ES-I3 (cell line): ENCODE data around the gene CCDC70.
"Not testable (repeated sequence)": the region's sequence is repeated elsewhere in the genome, so short reads cannot be mapped to it uniquely, and the experiment has no call there.

Experiments
- H3K36me3 ChIP-seq: 2 replicates; pipeline ENCODE4 v1.6.1; 2013; ENCODE audit warnings: mild to moderate bottlenecking, low read length, control low read depth, moderate library complexity; ENCODE audit not compliant: insufficient read depth
- H3K4me1 ChIP-seq: 2 replicates; pipeline ENCODE4 v1.6.1; 2013; ENCODE audit warnings: mild to moderate bottlenecking, control low read depth, low read length; ENCODE audit not compliant: insufficient read depth
- H3K9ac ChIP-seq: 2 replicates; pipeline ENCODE4 v1.6.1; 2013; ENCODE audit warnings: low read depth, mild to moderate bottlenecking, low read length, moderate library complexity
- H3K9me3 ChIP-seq: 2 replicates; pipeline ENCODE4 v1.6.1; 2013; ENCODE audit warnings: mild to moderate bottlenecking, low read length, moderate library complexity; ENCODE audit not compliant: control insufficient read depth, insufficient read depth

The CCDC70 gene

GRCh38 chr13:51823863-51824262 lies 37.9 kb upstream of the CCDC70 start:
- H3K9ac ChIP-seq, result no peak overlapping the region
- H3K9me3 ChIP-seq, result no peaks in the 10 kb centered on the region
- H3K4me1 ChIP-seq, result peaks cover 13% of the 10 kb centered on the region
- H3K36me3 ChIP-seq, result no peaks in the 10 kb centered on the region

- not testable (repeated sequence) for H3K9ac ChIP-seq, H3K9me3 ChIP-seq, H3K36me3 ChIP-seq, H3K4me1 ChIP-seq
Measured at GRCh38 chr13:51824712-51825111, 37.1 kb upstream of the CCDC70 start.

- Histone ChIP-seq H3K9me3 (no peaks in the 10 kb centered on the region), H3K4me1 (peaks cover 6% of the 10 kb centered on the region), H3K9ac (no peak overlapping the region), H3K36me3 (no peaks in the 10 kb centered on the region)
Measured at GRCh38 chr13:51825165-51825592, 36.6 kb upstream of the CCDC70 start.

GRCh38 chr13:51825681-51826254 lies 36.0 kb upstream of the CCDC70 start:
- H3K9ac ChIP-seq, result no peak overlapping the region

GRCh38 chr13:51826606-51827005 lies 35.2 kb upstream of the CCDC70 start:
- no peak overlapping the region for H3K9ac ChIP-seq
- H3K4me1 ChIP-seq, result peaks cover 6% of the 10 kb centered on the region

More at GRCh38 chr13:51825681-51826254, 36.0 kb upstream of the CCDC70 start:
- H3K36me3 ChIP-seq, result no peaks in the 10 kb centered on the region
- no peaks in the 10 kb centered on the region for H3K9me3 ChIP-seq
- H3K4me1 ChIP-seq, result peaks cover 6% of the 10 kb centered on the region

GRCh38 chr13:51827254-51827653 lies 34.5 kb upstream of the CCDC70 start:
- H3K4me1 ChIP-seq, result peaks cover 6% of the 10 kb centered on the region
- H3K9me3 ChIP-seq, result no peaks in the 10 kb centered on the region
- no peak overlapping the region for H3K9ac ChIP-seq
- H3K36me3 ChIP-seq, result no peaks in the 10 kb centered on the region

More at GRCh38 chr13:51826606-51827005, 35.2 kb upstream of the CCDC70 start:
- Histone ChIP-seq H3K9me3 (no peaks in the 10 kb centered on the region), H3K36me3 (no peaks in the 10 kb centered on the region)

- no peaks in the 10 kb centered on the region for H3K36me3 ChIP-seq
- H3K4me1 ChIP-seq, result peaks cover 6% of the 10 kb centered on the region
- no peak overlapping the region for H3K9ac ChIP-seq
- H3K9me3 ChIP-seq, result no peaks in the 10 kb centered on the region
Measured at GRCh38 chr13:51828730-51829567, 32.8 kb upstream of the CCDC70 start.

- Histone ChIP-seq H3K9ac (no peak overlapping the region), H3K36me3 (no peaks in the 10 kb centered on the region), H3K4me1 (peaks cover 6% of the 10 kb centered on the region), H3K9me3 (no peaks in the 10 kb centered on the region)
Measured at GRCh38 chr13:51829568-51829899, 32.2 kb upstream of the CCDC70 start.

GRCh38 chr13:51831519-51831918 lies 30.2 kb upstream of the CCDC70 start:
- H3K4me1 ChIP-seq, result no peaks in the 10 kb centered on the region

GRCh38 chr13:51832471-51833152 lies 29.2 kb upstream of the CCDC70 start:
- Histone ChIP-seq H3K36me3 (no peaks in the 10 kb centered on the region), H3K4me1 (no peaks in the 10 kb centered on the region), H3K9me3 (no peaks in the 10 kb centered on the region), H3K9ac (no peak overlapping the region)

More at GRCh38 chr13:51831519-51831918, 30.2 kb upstream of the CCDC70 start:
- H3K9me3 ChIP-seq, result no peaks in the 10 kb centered on the region
- H3K9ac ChIP-seq, result no peak overlapping the region
- no peaks in the 10 kb centered on the region for H3K36me3 ChIP-seq

- Histone ChIP-seq H3K9me3 (no peaks in the 10 kb centered on the region), H3K4me1 (no peaks in the 10 kb centered on the region), H3K36me3 (no peaks in the 10 kb centered on the region), H3K9ac (no peak overlapping the region)
Measured at GRCh38 chr13:51833980-51834379, 27.8 kb upstream of the CCDC70 start.

- Histone ChIP-seq H3K36me3 (no peaks in the 10 kb centered on the region), H3K9ac (no peak overlapping the region), H3K4me1 (no peaks in the 10 kb centered on the region), H3K9me3 (no peaks in the 10 kb centered on the region)
Measured at GRCh38 chr13:51834581-51835171, 27.1 kb upstream of the CCDC70 start.

GRCh38 chr13:51837016-51837415 lies 24.8 kb upstream of the CCDC70 start:
- no peaks in the 10 kb centered on the region for H3K36me3 ChIP-seq
- no peaks in the 10 kb centered on the region for H3K4me1 ChIP-seq
- no peaks in the 10 kb centered on the region for H3K9me3 ChIP-seq
- H3K9ac ChIP-seq, result no peak overlapping the region

- Histone ChIP-seq H3K36me3 (no peaks in the 10 kb centered on the region), H3K9me3 (no peaks in the 10 kb centered on the region), H3K9ac (no peak overlapping the region), H3K4me1 (no peaks in the 10 kb centered on the region)
Measured at GRCh38 chr13:51838240-51838846, 23.4 kb upstream of the CCDC70 start.
